T-helper 2 cell (primary cell): ENCODE data around the gene NXPH1.

Source experiments
- DNase-seq, 5 experiments: peaks; one replicate each; pipeline versions ENCODE4 v3.0.0 to v3.0.0-alpha.2; 2012 to 2022

Gene NXPH1

DNA sequence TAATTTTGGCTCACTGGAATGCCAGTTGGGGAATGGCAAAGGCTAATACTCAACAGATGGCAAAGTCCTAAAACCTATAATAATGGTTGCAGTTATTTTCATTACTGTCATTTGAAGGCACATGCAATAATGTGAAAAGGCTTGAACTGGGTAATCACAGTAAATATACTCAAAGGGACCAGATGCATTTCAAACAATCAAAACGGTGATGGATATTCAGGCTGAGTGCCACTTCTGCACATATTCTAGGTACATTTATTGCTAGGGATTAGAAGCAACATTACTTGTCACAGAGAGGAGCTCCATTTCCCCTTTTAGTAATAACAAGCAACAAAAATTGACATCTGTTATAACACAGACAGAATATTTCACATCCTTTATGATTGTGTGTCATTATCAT is 171.8 kb downstream of the NXPH1 start:
- DNase-seq, result no peak

DNA sequence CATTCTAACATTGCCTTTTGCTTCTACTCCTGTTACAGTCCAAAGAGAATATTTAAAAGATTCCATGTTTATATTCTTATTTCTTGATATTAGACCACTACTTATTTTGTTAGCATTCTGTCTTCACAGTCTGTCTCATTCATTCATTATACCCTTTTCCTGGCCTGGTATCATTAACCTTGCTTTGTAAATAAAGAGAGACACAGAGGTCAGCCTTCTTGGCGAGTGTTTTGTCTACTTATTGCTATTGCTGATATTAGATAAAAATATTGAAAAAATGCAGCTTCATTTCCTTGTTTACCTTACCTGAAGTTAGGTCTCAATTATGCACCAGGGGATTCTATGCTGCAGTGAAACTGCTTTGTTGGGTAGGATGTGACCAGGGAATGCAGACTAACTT is 179.2 kb downstream of the NXPH1 start:
- DNase-seq, result no peak

DNA sequence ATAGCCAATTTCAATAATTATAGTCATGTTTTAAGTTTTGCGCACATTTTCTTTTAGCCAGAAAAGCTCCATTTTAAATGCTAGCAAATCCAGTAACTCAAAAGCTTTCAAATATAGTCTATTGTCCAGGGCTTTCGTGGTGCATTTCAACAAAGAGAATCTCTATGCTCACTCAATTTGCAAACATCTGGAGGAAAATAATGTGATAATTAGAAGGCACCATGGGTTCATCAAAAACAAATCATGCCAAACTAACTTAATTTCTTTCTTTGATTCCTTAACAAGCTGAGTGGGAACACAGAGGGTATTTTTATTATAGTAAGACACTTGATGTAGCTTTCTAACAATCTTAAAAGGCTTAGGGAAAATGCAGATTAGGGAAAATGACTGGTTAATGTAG is 179.8 kb downstream of the NXPH1 start:
- DNase-seq, result no peak

DNA sequence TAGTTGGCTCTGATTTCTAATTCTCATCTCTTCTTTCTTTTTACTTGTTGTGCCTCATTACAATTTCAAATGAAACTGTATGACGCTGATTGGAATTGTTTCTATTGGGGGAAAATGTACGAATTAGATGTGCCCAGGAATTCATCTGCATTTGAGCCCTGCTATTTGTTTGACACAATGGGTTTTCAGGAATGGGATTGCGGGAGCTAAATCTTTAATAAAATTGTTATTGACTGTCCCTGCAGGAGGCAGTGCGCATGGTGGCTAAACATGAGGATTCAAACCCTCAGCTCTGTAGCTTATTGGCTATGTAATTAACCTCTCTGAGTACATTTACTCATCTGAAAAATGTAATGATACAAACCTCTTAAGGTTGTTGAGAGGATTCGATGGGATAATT is 181.6 kb downstream of the NXPH1 start:
- no peak for DNase-seq

GRCh38 chr7:8618441-8619070 is 185.1 kb downstream of the NXPH1 start:
- DNase-seq, result no peak

DNA sequence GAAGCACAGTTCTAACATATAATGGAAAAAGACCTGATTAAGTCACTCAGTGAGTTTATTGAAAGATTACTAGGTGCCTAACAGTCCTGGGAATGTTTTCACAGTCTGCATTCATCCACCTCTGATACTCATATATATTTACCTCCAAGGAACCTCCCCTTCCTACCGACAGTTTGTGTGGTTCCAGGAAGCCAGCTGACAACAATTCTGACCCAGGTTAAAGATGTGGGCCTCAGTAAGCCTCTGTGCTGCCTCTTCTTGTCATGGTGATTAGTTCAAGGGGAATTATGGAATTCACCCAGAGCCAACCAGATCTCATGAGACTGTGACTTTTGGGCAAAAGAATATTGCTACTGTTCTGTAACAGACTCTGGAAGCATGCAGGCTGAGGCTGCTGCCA is 186.8 kb downstream of the NXPH1 start:
- no peak for DNase-seq

DNA sequence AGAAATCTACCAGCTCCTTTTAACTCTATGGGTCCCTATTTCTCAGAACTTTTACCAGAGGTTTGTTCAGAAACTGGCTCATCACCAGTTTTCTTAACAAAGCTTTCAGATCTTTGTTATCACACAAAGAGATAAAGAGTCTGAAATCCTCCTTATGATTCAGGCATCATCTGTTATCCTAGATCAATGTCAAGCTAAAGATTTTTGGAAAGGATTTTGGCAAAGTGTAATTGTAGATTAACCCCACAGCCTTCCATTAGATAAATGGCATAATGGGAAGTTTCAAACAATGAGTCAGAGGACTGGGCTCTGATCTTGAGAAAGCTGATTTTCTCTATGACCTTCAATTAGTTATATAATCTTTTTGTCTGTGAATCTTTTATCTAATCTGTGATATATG is 192.2 kb downstream of the NXPH1 start:
- DNase-seq, result no peak

GRCh38 chr7:8627325-8627724 is 193.9 kb downstream of the NXPH1 start:
- no peak for DNase-seq

DNA sequence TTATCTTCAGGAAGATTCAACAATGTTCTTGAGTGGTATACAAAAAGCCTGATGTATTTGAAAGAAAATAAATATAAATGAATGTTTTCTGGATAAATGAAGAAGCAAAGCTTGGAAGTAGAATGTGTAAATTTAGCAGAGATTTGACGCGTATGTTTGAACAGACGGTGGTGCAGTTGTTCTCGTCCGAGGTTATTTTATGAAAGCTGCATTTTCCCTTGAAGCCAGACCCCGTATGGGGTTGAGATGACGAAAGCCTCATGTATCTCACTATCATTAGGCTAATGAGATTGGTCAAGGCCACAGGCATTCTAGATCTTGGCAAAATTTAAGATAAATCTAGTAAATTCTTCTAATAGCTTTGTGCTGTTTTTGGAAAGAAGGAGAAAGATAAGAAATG is 195.2 kb downstream of the NXPH1 start:
- DNase-seq, result no peak

GRCh38 chr7:8629504-8629903 is 196.1 kb downstream of the NXPH1 start:
- DNase-seq, result no peak

DNA sequence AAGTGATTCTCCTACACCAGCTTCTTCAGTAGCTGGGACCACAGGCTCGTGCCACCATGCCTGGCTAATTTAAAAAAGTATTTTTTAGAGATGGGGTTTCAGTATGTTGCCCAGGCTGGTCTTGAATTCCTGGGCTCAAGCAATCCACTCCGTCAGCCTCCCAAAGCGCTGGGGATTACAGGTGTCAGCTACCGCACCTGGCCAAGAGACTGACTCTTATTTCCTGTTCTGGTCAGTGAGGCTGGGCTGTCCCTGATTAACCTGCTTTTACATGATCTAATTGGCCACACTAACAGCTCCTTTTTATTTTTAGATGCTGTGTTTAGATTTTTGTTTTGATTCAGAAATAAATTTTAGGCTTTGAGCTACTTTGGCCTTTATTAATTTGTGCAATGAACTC is 203.9 kb downstream of the NXPH1 start:
- no peak for DNase-seq

DNA sequence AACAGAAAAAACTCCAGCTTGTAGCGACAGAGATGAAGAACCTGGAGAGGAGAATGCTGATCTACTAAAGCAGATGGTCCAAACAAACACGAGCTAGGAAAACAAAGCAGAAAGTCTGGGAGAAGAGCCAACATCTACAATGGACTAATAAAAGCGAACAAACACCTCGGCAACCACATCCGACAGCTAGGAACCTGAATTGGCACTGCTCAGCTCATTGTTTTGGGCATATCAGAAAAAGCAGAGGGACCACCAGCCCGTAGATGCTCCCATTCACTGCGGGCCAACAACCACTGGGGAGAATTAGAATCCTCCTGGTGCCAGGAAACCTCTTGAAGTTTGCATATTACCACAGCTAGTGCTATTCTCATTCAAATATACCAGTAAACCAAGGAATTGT is 204.7 kb downstream of the NXPH1 start:
- DNase-seq, result no peak

DNA sequence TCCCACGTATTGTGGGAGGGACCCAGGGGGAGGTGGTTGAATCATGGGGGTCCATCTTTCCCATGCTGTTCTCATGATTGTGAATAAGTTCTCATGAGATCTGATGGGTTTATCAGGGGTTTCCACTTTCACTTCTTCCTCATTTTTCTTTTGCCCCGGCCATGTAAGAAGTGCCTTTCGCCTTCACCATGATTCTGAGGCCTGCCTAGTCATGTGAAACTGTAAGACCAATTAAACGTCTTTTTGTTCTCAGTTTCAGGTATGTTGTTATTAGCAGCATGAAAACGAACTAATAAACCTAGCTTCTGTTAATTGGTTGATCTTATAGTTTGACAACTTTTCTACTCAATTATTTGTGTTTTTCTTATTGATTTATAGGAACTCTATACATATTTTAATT is 206.3 kb downstream of the NXPH1 start:
- DNase-seq, result no peak

GRCh38 chr7:8640671-8641070 is 207.3 kb downstream of the NXPH1 start:
- no peak for DNase-seq

GRCh38 chr7:8668627-8669500 is 235.5 kb downstream of the NXPH1 start:
- DNase-seq, result no peak

GRCh38 chr7:8669501-8669851 is 236.1 kb downstream of the NXPH1 start:
- DNase-seq, result no peak

DNA sequence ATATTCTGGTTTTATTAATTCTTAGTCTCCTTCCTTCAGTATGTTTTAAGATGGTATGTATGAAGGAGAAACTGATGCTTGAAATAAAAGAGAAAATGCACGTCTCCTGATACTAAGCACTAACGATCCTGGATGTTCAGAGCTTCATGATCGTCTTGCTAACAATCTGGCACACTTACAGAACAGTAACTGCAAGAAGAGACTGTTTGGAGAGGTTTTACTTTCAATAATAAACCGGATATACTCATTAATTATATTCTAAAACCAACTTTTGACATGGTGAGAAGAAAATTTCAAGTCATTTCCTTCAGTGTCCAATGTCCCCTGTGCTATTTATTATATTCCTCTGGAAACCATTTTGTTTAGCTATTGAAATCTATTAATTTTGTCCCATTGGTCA is 251.0 kb downstream of the NXPH1 start:
- no peak for DNase-seq

DNA sequence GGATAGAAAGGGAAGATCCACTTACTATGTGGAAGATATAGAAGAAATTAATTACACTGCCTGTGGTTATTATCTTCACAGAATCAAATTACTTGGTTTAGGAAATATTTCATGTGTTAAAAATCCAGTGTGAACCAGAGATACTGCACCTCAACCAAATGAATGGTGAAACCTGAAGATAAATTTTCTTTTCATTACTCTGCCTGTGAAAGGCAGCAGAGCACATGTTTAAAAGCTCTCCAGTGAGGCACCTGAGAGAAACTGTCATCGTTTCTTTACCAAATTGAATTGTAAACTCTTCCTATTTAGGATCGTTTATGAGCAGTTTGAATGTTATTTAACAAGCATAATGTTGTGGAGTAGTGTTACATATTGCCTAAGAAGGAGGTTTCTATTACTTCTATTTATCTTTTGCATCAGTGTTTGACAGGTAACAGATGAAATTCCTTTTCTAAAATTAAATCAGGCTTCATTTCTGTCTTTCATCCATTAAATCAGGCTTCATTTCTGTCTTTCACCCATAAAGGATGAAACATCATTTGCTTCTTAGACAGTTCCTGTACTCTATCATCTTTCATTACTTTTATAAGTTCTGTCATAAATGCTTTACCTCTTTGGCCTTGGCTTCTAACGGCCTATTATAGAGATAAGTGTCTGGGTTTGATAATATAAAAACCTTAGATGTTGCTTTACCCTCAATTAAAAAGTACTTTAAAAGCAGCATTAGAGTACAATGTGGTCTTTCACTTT is 266.6 kb downstream of the NXPH1 start:
- DNase-seq, result no peak

DNA sequence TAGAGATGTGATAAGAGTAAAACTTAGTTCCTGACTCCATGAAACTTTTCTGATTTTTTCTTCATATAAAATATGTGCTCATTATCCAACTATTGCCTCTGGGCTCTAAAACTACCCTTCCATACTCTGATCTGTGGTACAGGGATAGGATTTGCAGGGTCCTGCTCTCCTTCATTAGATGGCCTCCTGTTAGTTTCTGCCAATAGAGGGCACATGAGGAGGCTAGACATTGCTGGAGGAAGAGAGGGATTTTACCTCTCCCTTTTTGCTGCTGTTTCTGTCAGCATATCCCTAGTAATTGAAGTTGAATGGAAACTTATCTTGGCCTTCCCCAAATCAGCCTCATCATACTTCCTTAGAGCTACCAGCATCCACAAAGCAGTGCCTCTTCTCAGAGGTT is 269.4 kb downstream of the NXPH1 start:
- no peak for DNase-seq

DNA sequence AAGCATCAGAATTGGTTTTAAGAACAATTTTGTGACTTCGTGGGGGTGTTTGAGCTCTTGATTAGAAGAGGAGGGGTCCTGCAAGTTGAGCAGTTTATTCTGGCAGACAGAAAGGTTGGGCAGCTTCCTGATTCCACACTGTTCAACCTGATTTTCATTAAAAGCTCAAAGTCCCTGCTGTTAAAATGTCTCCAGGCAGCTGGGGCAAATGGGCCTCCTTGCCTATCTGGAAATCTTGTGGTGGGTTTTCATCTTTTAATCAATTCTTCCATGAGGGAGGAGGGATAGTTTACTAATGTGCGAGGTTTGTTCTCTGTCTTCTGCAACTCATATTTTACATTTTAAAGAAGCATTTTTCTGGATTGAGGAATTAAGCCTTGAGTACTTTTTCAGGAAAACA is 276.7 kb downstream of the NXPH1 start:
- no peak for DNase-seq

DNA sequence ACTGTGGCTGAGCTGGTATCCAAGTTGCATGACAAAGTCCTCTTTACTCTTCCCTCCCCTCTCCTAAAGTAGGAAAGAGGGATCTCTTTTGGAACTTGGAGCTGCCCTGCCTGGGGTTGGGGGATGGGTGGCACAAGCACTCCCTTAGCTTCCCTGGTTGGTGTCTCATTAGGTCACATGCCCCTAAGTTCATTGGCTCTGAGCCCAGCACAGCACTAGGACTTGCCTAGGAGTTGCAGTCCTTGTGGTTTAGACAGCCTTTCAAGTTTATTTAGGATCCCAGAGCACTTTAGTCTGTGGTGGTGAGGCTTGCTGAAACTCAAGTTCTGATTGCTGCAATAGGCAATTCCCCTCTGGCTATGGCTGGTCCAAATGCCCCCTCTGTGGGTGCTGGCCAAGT is 281.4 kb downstream of the NXPH1 start:
- no peak for DNase-seq

DNA sequence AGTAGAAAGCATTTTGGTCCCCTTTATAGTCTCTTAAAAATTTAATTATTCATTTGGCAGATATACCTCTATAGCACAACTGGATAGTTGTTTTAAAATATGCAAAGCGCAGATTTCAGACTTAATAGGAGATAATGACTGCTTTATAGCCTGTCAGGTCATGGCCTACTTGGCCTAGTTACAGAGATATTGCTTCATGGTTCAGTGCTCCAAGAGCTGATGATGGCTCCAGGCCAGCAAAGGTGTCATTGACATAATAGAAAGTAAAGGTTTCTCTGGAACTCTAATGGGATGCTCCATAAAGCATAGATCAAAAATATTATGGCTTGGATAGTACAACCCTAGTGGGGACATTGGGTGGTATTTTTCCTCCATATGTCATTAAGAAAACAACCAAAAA is 285.7 kb downstream of the NXPH1 start:
- no peak for DNase-seq

GRCh38 chr7:8724080-8724718 is 290.8 kb downstream of the NXPH1 start:
- DNase-seq, result peak in 1 of 5 experiments; percentile 17
